A549 (cell line): Measurements from ENCODE around the gene IFT27.

Experiments used
- ELK1 ChIP-seq: fragments of 150-350 bp; IDR thresholded peaks from 2 replicates; pipeline ENCODE4 v1.6.1; 2014; ENCODE audit warnings: low read depth, mild to moderate bottlenecking, low read length
- HDAC2 ChIP-seq: fragments of 200-600 bp; sonication (generic); IDR thresholded peaks from 2 replicates; pipeline ENCODE4 v1.6.1; 2016
- TP53 ChIP-seq: fragments of 250-450 bp; sonication (Bioruptor Pico); IDR thresholded peaks from 2 replicates; pipeline ENCODE4 v1.5.0; 2021; ENCODE audit warnings: mild to moderate bottlenecking, moderate library complexity

GRCh38 chr22:36753120-36753802 is 22.7 kb downstream of the IFT27 start:
- no peak for TF ChIP-seq TP53 (CRISPR knock-in tag)
- TF ChIP-seq HDAC2: no peak
- no peak for TF ChIP-seq ELK1
